HG03045 (cell line): ENCODE measurements around the gene ULK4.
"Not testable (repeated sequence)": the region's sequence is repeated elsewhere in the genome, so short reads cannot be mapped to it uniquely, and the experiment has no call there.

Experiments used
- ATAC-seq: cut with Tn5 transposase; IDR thresholded peaks from one replicate; pipeline ENCODE4 v1.9.1; 2021; ENCODE audit warnings: mild to moderate bottlenecking, moderate library complexity; ENCODE audit not compliant: unreplicated experiment

ULK4 gene

GRCh38 chr3:41286305-41286704 lies 675.6 kb downstream of the ULK4 start:
- no peak for ATAC-seq

DNA sequence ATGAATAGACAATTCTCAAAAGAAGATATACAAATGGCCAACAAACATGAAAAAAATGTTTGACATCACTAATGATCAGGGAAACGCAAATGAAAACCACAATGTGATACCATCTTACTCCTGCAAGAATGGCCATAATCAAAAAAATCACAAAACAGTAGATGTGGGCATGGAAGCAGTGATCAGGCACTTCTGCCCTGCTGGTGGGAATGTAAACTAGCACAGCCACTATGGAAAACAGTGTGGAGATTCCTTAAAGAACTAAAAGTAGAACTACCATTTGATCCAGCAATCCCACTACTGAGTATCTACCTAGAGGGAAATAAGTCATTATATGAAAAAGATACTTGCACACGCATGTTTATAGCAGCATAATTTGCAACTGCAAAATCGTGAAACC lies 677.0 kb downstream of the ULK4 start:
- ATAC-seq = not testable (repeated sequence)

DNA sequence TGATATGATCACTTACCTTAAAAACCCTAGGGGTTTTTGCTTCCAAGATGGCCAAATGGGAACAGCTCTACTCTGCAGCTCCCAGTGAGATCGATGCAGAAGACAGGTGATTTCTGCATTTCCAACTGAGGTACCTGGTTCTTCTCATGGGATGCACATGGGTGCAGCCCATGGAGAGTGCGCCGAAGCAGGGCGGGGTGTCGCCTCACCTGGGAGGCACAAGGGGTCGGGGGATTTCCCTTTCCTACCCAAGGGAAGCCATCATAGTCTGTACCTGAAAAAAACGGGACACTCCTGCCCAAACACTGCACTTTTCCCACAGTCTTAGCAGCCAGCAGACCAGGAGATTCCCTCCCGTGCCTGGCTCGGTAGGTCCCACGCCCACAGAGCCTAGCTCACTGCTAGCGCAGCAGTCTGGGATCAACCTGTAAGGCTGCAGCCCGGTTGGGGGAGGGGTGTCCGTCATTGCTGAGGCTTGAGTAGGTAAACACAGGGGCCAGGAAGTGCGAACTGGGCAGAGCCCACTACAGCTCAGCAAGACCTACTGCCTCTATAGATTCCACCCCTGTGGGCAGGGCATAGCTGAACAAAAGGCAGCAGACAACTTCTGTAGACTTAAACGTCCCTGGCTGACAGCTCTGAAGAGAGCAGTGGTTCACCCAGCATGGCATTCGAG lies 684.0 kb downstream of the ULK4 start:
- no peak for ATAC-seq

DNA sequence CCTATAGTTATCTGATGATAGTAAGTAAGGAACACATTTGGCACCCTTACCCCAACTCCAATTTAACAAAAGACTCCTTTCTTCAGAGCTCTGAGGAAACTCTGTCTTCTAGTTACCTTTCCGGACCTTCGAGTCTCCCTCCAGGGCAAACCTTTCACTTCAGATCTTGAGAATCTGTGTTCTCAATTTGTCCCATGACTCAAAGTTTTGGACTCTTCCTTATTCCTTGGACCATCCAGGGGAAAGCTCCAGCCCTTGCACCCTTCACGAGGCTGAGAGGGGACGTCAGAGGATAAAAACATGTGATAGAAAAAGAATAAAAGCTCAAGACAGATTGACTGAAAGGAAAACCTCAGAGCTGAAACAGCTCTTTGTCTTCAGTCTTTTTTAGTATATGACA lies 685.7 kb downstream of the ULK4 start:
- ATAC-seq = no peak

DNA sequence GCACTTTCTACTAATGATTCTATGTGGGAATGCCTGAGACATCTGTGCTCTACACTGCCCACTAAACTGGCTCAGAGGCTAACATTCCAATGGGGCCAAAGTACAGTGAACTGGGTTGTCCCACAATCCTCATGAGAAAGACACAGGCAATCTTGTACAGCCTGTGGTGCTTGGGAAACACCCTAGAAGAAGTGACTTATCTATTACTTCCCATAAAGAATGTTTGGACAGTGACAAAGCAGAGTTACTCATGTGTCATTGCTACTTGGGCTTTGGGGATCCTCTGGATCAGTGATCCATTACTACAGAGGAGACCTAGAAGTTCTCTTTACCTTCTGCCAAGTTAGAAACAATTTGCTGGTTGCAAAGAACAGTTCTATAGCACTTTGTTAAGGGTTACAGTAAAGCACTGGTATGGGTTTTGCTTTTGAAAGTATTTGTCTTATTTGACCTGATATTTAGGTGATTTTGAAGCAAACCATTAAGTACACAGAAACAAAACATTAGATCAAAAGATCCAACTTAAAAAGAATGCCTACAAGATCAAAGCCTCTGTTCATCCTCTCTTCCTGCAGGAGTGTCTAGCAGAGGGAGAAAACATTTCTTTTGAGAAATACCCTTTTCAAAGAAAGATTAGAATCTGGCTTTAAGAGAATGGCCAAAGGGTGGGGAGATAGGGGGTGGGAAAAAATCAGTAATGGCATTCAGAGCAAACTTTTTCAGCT lies 686.8 kb downstream of the ULK4 start:
- no peak for ATAC-seq

- no peak for ATAC-seq
Measured at GRCh38 chr3:41272667-41273066, 689.2 kb downstream of the ULK4 start.

GRCh38 chr3:41267975-41268640 lies 693.8 kb downstream of the ULK4 start:
- ATAC-seq = no peak

DNA sequence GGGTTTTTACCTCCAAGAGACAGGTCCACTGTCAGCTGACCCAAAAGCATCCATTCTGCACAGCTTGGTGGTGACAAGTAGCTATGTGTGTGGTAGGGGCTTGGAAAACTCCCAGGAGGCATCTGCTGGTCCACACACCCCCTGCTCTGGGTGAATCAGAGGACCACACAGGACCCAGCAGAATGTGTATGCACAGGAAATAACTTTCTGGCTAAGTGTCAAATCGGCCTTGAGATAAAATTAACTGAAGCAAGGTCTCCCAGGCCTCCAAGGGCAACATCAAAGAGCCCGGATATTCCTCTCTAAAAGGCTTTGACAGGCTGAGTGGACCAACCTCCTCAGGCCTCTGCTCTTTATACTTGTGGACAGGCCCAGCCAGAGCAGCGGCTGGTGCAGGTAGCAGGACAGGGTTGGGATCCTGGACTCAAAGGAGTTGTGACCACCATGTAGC lies 696.1 kb downstream of the ULK4 start:
- ATAC-seq = no peak

DNA sequence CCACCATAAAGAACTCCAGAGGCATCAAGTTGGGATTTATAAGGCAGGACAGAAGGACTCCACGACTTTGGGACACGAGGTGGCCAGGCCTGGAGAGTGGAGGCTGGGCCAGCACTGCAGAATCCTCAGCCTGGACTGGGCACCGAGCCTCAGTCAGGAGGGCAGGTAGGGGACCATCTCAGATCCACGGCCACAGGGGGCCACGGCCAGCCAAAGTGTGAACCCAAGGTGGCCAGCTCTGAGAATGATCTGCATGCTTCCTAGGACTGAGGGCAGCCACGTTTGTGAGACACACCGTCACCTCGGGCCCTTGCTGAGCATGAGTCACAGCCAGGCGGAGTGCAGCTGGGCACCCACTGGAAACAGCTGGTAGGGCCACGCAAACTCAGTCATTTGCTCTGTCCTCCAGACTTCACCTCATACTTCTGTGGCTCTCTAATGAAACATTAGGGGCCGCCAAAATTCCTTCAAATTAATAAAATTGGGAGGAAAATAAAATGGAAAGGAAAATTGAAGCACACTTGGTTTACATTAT lies 696.8 kb downstream of the ULK4 start:
- no peak for ATAC-seq

- no peak for ATAC-seq
Measured at GRCh38 chr3:41260063-41260450, 701.8 kb downstream of the ULK4 start.

- ATAC-seq = no peak
Measured at GRCh38 chr3:41259449-41260062, 702.3 kb downstream of the ULK4 start.

- ATAC-seq = no peak
Measured at GRCh38 chr3:41258239-41258800, 703.6 kb downstream of the ULK4 start.

GRCh38 chr3:41251593-41251992 lies 710.3 kb downstream of the ULK4 start:
- no peak for ATAC-seq

DNA sequence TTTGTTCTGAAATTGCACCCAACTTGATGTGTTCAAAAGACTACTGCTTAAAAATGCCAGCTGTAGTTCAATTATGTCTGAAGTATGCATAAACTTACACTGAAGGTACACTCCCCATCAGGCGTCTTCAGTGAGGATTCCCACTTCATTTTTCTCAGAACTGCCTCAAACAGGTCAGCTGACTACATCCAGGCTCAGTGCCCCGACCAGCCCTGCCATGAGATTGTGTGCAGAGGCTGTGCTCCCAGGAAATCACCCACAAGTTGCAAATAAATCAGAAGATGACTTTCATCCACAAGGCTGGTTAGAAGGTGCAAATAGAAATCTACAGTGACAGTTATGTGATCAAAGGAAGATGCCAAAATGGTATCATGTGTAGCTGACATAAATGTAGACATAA lies 711.1 kb downstream of the ULK4 start:
- ATAC-seq = no peak

- no peak for ATAC-seq
Measured at GRCh38 chr3:41249318-41249717, 712.6 kb downstream of the ULK4 start.

GRCh38 chr3:41248525-41248924 lies 713.4 kb downstream of the ULK4 start:
- ATAC-seq = no peak

GRCh38 chr3:41247055-41248004 lies 714.6 kb downstream of the ULK4 start:
- no peak for ATAC-seq

DNA sequence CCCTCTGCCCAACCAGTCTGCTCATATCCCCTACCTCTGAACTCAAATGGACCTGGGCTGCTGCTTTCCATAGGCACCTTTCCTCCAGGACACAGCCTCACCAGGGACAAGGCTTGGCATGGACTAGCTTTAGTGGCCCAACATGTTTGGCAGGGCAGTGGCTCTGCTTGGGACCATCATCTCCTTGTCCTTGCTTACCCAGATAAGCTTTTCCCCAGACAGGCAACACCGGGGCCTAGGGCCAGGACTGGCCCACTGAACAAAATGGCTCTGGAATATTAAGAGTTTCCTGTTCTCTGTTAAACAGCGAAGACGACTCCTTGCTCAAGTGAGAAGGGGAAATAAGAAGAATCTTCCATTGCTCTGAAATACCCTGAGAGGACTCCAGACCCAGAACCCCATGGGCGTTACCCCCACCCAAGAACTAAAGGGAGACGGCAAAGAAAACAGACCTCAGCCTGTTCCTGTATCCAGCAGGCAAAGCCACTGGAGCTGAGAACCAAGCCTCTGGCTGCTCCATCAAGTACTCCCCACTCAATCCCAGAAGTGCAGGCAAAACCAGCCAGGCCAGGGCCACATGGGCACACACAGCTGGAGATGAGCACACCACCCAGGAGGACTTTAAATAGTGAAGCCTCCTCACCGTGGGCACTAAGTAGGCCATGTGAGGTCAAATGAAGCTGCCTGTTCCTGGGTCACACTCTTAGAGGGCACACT lies 717.1 kb downstream of the ULK4 start:
- ATAC-seq = no peak

DNA sequence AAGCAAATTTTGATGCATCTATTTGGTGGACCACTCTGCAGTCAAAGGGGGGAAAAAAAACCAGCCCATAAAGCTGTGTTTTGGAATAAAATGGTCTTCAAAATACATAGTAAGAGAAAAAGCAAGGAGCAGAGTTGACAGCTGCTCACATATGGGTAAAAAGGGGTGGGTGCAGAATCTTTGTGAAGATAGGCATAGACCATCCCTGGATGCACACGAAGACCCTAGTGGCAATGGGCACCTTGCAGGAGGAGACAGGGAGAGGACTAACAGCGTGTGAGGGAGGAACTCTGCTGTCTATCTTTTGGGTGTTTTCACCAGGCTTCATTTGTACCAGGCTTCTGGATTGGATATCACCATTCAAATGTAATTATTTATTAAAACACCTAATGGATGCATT lies 718.7 kb downstream of the ULK4 start:
- no peak for ATAC-seq
